Endothelial cell of umbilical vein (primary cell): Measurements from ENCODE around the gene GRID1.

Source experiments
- CTCF ChIP-seq, 2 donors: IDR thresholded peaks; 1 replicate in 1 of 2; 2 replicates in 1 of 2; pipeline ENCODE4 v1.5.1; 2011; ENCODE audit warnings: low read length in 2 of 2, mild to moderate bottlenecking in 2 of 2, moderate library complexity in 2 of 2, control low read depth in 1 of 2, inconsistent platforms in 1 of 2, low read depth in 1 of 2; ENCODE audit not compliant: insufficient read depth in 1 of 2; ENCODE audit errors: extremely low read depth in 1 of 2
- EZH2 ChIP-seq: IDR thresholded peaks from 2 replicates; pipeline ENCODE4 v1.6.1; 2012; ENCODE audit warnings: borderline replicate concordance, low read depth, mild to moderate bottlenecking, moderate library complexity, low read length, inconsistent platforms; ENCODE audit not compliant: severe bottlenecking
- FOS ChIP-seq: IDR thresholded peaks from 2 replicates; pipeline ENCODE4 v1.6.1; 2011; ENCODE audit warnings: mild to moderate bottlenecking, low read length, moderate library complexity, borderline replicate concordance; ENCODE audit not compliant: insufficient read depth
- GATA2 ChIP-seq: IDR thresholded peaks from 2 replicates; pipeline ENCODE4 v1.7.0; 2011; ENCODE audit warnings: low read depth, mild to moderate bottlenecking, moderate library complexity, mixed read lengths, low read length; ENCODE audit not compliant: insufficient read length, insufficient read depth
- JUN ChIP-seq: IDR thresholded peaks from 2 replicates; pipeline ENCODE4 v1.6.1; 2011; ENCODE audit warnings: borderline replicate concordance, low read depth; ENCODE audit not compliant: insufficient read length, insufficient read depth
- MAX ChIP-seq: IDR thresholded peaks from 2 replicates; pipeline ENCODE4 v1.6.1; 2011; ENCODE audit not compliant: insufficient read depth, insufficient read length
- MYC ChIP-seq: IDR thresholded peaks from one replicate; pipeline ENCODE4 v1.6.1; 2011; ENCODE audit warnings: mild to moderate bottlenecking, low read depth, low read length
- POLR2A ChIP-seq: IDR thresholded peaks from 2 replicates; pipeline ENCODE4 v1.6.1; 2012; ENCODE audit warnings: low read depth, mild to moderate bottlenecking, control low read depth, low read length
- POLR2AphosphoS5 ChIP-seq: IDR thresholded peaks from 2 replicates; pipeline ENCODE4 v1.6.1; 2012; ENCODE audit warnings: low read depth, mild to moderate bottlenecking, control low read depth, low read length, moderate library complexity; ENCODE audit not compliant: insufficient read depth

GRCh38 chr10:86203162-86203905 lies 163.3 kb downstream of the GRID1 start:
- TF ChIP-seq CTCF (IDR thresholded peaks at IDR 0.05; ENCODE audit: extremely low read depth in 1 of 2, insufficient read depth in 1 of 2, low read depth in 1 of 2, low read length in 2 of 2) (no peak), POLR2A (no peak), EZH2 (no peak), POLR2AphosphoS5 (no peak), FOS (no peak), MAX (no peak), GATA2 (no peak), JUN (no peak), MYC (no peak)
